ENCODE measurements around the gene GMEB1. TPM values are rescaled to one million over a fixed set of nuclear protein-coding genes. Genes with fewer than 3 reads are reported as not detected.
A peak's percentile ranks its signal among the peaks of the same experiment; 100 is the strongest.

The GMEB1 gene
- polyA plus RNA-seq (2011; rRNA removed) (5.0 and 6.6 TPM in 2 replicates), polyA minus RNA-seq (2011; rRNA and poly(A)+ RNA removed) (7.5 and 8.9 TPM in 2 replicates)

- CTCF ChIA-PET, result interaction anchor here (0.8 to 1.6 kb wide), 3 partner anchors 20 to 209 kb away, joined by 3 to 5 read pairs (median 3); partner anchors contain the start of genes RNU11 and YTHDF2
- no peak for DNase-seq (ENCODE audit: low read depth)
- Histone ChIP-seq H3K4me3 (ENCODE audit: low read depth, low read length) (peak within 1 kb of the TSS; percentile 88), H3K27me3 (ENCODE audit: control insufficient read depth, insufficient read depth, low read length) (no peaks in the 10 kb centered on the region), H3K36me3 (ENCODE audit: control insufficient read depth, insufficient read depth, low read length) (no peaks in the 10 kb centered on the region)
- POLR2A ChIA-PET, result interaction anchor here (0.7 to 2.0 kb wide), 2 partner anchors 20 to 68 kb away, joined by 3 to 9 read pairs; partner anchors contain the start of genes RNU11 and YTHDF2
- TF ChIP-seq CTCF (IDR thresholded peaks at IDR 0.05; ENCODE audit: insufficient read depth, low read depth, low read length), result no peak
These were observed at the start of gene GMEB1 for GRCh38 chr1:28668191-28668955. Gene GMEB1, plus strand, starts transcription at chr1:28668784. Its CDS starts 14,829 bp downstream, at chr1:28683613.

- H3K27me3 ChIP-seq (ENCODE audit: control insufficient read depth, insufficient read depth, low read length), result no peaks in the 10 kb centered on the region
- ChIA-PET POLR2A (no interaction called here), CTCF (no interaction called here)
- H3K4me3 ChIP-seq (ENCODE audit: low read depth, low read length), result no peak overlapping the region
- no peak for TF ChIP-seq CTCF (IDR thresholded peaks at IDR 0.05; ENCODE audit: insufficient read depth, low read depth, low read length)
- H3K36me3 ChIP-seq (ENCODE audit: control insufficient read depth, insufficient read depth, low read length), result no peaks in the 10 kb centered on the region
- DNase-seq (ENCODE audit: low read depth), result no peak
These were observed 36.9 kb upstream of the GMEB1 start for GRCh38 chr1:28631713-28632112.

- POLR2A ChIA-PET, result no interaction called here
These were observed 36.0 kb upstream of the GMEB1 start for GRCh38 chr1:28632560-28632959.

GRCh38 chr1:28640766-28641165 lies 27.8 kb upstream of the GMEB1 start:
- peak; percentile 35 for TF ChIP-seq CTCF (IDR thresholded peaks at IDR 0.05; ENCODE audit: insufficient read depth, low read depth, low read length)
- CTCF ChIA-PET, result interaction anchor here (0.8 to 1.1 kb wide), 2 partner anchors 15 to 237 kb away, joined by 3 read pairs; no protein-coding TSS in a partner anchor
- POLR2A ChIA-PET, result no interaction called here
- Histone ChIP-seq H3K36me3 (ENCODE audit: control insufficient read depth, insufficient read depth, low read length) (no peaks in the 10 kb centered on the region), H3K4me3 (ENCODE audit: low read depth, low read length) (no peak overlapping the region), H3K27me3 (ENCODE audit: control insufficient read depth, insufficient read depth, low read length) (no peaks in the 10 kb centered on the region)
- DNase-seq (ENCODE audit: low read depth), result no peak

More at GRCh38 chr1:28632560-28632959, 36.0 kb upstream of the GMEB1 start:
- Histone ChIP-seq H3K36me3 (ENCODE audit: control insufficient read depth, insufficient read depth, low read length) (no peaks in the 10 kb centered on the region), H3K4me3 (ENCODE audit: low read depth, low read length) (no peak overlapping the region), H3K27me3 (ENCODE audit: control insufficient read depth, insufficient read depth, low read length) (no peaks in the 10 kb centered on the region)
- no peak for DNase-seq (ENCODE audit: low read depth)
- TF ChIP-seq CTCF (IDR thresholded peaks at IDR 0.05; ENCODE audit: insufficient read depth, low read depth, low read length), result no peak
- CTCF ChIA-PET, result interaction anchor here (0.6 kb wide), 1 partner anchor 51 kb away, joined by 5 read pairs; no protein-coding TSS in a partner anchor

Data from BJ (cell line).